GM18520 (cell line): ENCODE results near the gene PLD1.
"Not testable (repeated sequence)": the region's sequence is repeated elsewhere in the genome, so short reads cannot be mapped to it uniquely, and the experiment has no call there.

ENCODE experiments used
- ATAC-seq: cut with Tn5 transposase; IDR thresholded peaks from one replicate; pipeline ENCODE4 v1.9.1; 2021; ENCODE audit not compliant: unreplicated experiment

PLD1 gene

GRCh38 chr3:171746320-171747222 lies 63.7 kb downstream of the PLD1 start:
- not testable (repeated sequence) for ATAC-seq

- ATAC-seq = no peak
Observed at GRCh38 chr3:171745577-171746319, 64.5 kb downstream of the PLD1 start.

- ATAC-seq = no peak
Observed at GRCh38 chr3:171744158-171744741, 66.0 kb downstream of the PLD1 start.

GRCh38 chr3:171743327-171744157 lies 66.7 kb downstream of the PLD1 start:
- no peak for ATAC-seq

- no peak for ATAC-seq
Observed at GRCh38 chr3:171741377-171741776, 68.9 kb downstream of the PLD1 start.

GRCh38 chr3:171736556-171736955 lies 73.7 kb downstream of the PLD1 start:
- no peak for ATAC-seq

GRCh38 chr3:171733561-171733960 lies 76.7 kb downstream of the PLD1 start:
- no peak for ATAC-seq

GRCh38 chr3:171732756-171733155 lies 77.5 kb downstream of the PLD1 start:
- no peak for ATAC-seq

- ATAC-seq = no peak
Observed at GRCh38 chr3:171731691-171732090, 78.6 kb downstream of the PLD1 start.

- ATAC-seq = no peak
Observed at GRCh38 chr3:171729452-171730334, 80.6 kb downstream of the PLD1 start.

GRCh38 chr3:171727288-171727687 lies 83.0 kb downstream of the PLD1 start:
- no peak for ATAC-seq

GRCh38 chr3:171718493-171719185 lies 91.6 kb downstream of the PLD1 start:
- no peak for ATAC-seq

GRCh38 chr3:171715155-171715554 lies 95.1 kb downstream of the PLD1 start:
- ATAC-seq = no peak

GRCh38 chr3:171712171-171712938 lies 97.9 kb downstream of the PLD1 start:
- ATAC-seq = no peak

GRCh38 chr3:171711461-171712170 lies 98.7 kb downstream of the PLD1 start:
- ATAC-seq = no peak

- ATAC-seq = no peak
Observed at GRCh38 chr3:171710359-171710758, 99.9 kb downstream of the PLD1 start.

- no peak for ATAC-seq
Observed at GRCh38 chr3:171704814-171705213, 105.5 kb downstream of the PLD1 start.

GRCh38 chr3:171704002-171704401 lies 106.3 kb downstream of the PLD1 start:
- no peak for ATAC-seq
